Muscle of back (tissue), 11 donors: Measurements from ENCODE around the gene SYT3. TPM values are rescaled to one million over a fixed set of nuclear protein-coding genes. Genes with fewer than 3 reads are reported as not detected.
"Not testable (repeated sequence)": the region's sequence is repeated elsewhere in the genome, so short reads cannot be mapped to it uniquely, and the experiment has no call there.

Source experiments
- DNase-seq, 3 donors: peaks; one replicate each; pipeline versions ENCODE4 v3.0.0 to v3.0.0-alpha.2; 2013
- polyA plus RNA-seq, 10 donors: library from polyadenylated mRNA; unstranded; fragments of 120-200 nt; gene quantifications; one replicate each; pipeline ENCODE4 v1.2.1, GENCODE V29; 2013; ENCODE audit not compliant: insufficient read length in 10 of 10

SYT3 gene
- polyA plus RNA-seq, 10 donors: 0.08 to 0.24 (median 0.11) TPM; not detected in 6

DNA sequence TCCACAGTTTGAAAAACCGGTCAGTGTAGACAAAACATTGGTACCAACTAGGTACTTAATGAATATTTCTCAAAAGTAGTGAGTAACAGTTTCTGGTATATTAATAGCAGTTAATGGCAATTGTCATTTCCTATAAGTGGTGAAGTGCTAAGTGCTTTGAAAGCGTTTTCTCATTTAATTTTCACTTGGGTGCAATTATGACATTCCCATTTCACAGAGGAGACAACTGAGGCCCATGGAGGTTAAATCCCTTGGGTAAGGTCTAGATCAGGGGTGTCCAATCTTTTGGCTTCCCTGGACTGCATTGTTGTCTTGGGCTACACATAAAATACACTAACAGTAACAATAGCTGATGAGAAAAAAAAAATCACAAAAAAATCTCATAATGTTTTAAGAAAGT is 687 bp upstream of the SYT3 start:
- no peak for DNase-seq

DNA sequence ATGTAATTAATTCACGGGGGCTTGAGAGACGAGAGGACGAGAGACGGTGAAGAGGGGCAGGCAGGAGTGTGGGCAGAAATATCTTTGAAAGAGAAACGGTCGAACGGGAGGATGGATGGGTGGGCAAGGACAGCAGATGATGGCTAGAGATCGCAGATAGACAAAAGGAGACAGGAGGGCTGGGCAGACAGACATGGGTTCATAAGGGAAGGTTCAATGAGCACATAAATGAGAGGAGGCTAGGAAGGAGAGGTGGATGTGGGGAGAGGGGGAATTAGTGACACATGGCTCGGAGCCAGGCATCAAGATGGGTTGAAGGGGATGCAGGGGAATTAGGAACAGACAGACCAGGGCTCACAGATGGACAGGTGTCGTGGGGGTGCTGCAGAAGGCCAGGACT is 1.1 kb downstream of the SYT3 start:
- no peak for DNase-seq

- no peak for DNase-seq
Measured at GRCh38 chr19:50636317-50637085, 3.2 kb downstream of the SYT3 start.

DNA sequence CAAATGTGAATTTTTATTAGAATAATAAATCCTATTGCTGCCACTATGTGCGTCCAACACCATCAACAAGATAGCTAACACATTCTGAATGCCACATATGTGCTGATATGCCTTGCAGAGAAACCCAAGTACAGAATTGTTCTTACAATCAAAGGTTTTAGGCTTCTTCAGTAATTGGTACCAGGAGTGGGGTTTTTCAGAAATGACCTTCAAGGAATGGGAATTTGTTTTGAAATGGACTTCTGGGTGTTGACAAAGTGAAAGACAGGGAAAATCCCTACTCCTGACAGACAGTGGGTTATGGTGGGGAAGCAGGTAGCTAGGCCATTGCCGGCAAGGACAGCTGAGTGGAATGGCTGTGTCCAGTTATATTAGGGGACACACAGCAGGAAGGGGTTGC is 5.7 kb downstream of the SYT3 start:
- no peak for DNase-seq

DNA sequence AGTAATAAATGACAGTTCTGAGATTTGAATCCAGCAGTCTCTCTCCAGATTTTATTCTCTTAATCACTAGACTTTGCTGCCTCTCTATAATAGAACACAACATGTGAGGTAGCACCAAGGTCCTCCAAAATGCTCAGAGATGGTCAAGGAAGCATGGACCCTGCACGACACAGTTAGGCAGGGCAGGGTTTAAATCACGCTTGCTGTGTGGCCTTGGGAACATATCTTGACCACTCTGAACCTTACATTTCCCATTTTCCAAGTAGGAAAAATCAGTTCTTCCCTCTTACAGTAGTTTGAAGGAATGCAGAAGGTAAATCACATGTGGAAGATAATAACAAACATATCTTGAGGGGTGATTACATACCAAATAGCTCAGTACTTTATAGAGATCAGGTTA is 6.3 kb downstream of the SYT3 start:
- DNase-seq: no peak

GRCh38 chr19:50632151-50632835 is 7.4 kb downstream of the SYT3 start:
- no peak for DNase-seq

DNA sequence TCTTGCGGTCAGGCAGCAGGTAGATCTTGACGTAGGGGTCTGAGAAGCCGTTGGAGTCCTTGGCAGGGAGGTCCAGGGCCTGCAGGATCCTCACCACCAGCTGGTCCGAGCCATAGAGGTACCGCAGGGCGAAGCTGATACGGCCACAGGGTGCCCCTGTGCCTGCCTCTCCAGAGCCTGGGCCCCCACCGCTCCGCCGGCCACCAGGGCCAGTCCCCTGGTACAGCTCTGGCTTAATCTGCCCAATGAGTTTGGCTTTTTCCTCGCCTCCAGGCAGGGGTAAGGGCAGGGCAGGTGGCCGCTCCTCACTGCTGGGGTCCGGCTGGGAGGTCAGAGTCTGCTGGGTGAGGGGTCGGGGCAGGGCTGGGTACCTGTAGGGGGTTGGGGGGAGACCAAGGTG is 9.9 kb downstream of the SYT3 start:
- no peak for DNase-seq

- no peak for DNase-seq
Measured at GRCh38 chr19:50629194-50629593, 10.5 kb downstream of the SYT3 start.

GRCh38 chr19:50628551-50628950 is 11.1 kb downstream of the SYT3 start:
- no peak for DNase-seq

DNA sequence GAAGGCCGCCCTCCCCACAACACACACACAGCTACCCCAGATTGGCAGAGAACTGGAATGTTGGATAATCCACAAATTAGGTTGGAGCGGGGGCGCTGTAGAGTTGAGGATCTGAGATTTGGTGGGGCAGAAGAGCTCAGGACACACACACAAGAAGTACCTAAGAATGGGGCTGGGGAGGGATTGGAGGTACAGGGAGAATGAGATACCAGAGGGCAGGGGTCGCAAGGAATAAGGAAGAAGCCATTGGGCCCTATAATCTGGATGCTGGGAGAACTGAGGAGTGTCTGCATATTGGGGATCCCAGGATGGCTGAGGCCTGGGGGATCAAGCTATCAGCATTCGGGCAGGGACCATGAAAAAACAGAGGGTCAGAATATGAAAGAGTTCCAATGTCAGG is 11.5 kb downstream of the SYT3 start:
- DNase-seq: no peak

DNA sequence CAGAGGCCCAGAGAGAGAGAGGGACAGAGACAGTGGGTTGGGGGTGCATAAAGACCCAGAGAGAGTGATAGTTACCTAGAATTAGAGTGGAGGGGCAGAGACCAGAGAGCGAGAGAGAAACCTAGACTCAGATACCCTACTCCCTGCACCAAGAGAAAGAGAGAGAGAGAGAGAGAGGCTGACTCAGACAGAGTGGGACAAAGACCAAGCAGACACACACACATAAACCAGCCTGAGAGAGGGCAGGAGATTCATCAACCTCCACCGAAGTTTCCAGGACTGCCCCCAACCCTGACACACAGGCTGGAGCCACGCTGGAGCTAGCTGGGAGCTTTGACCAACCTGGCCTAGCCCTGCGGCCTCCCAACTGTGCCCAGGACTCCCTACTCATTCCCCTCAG is 12.9 kb downstream of the SYT3 start:
- no peak for DNase-seq

- DNase-seq: no peak
Measured at GRCh38 chr19:50626011-50626410, 13.7 kb downstream of the SYT3 start.

- no peak for DNase-seq
Measured at GRCh38 chr19:50624949-50625600, 14.6 kb downstream of the SYT3 start.

GRCh38 chr19:50620394-50620906 is 19.2 kb downstream of the SYT3 start:
- not testable (repeated sequence) for DNase-seq

- not testable (repeated sequence) for DNase-seq
Measured at GRCh38 chr19:50619184-50619583, 20.5 kb downstream of the SYT3 start.

DNA sequence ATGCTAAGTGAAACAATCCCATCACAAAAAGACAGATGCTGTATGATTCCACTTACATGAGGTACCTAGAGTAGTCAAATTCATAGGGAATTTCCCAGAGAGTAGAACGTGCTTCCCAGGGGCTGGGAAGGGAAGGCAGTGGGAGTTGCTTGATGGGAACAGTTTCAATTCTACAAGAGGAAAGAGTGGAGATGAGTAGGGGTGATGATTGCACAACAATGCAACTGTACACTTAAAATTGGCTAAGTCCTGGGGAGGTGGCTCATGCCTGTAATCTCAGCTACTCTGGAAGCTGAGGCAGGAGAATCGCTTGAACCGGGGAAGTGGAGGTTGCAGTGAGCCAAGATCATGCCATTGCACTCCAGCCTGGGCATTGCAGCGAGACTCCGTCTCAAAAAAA is 21.3 kb downstream of the SYT3 start:
- DNase-seq: not testable (repeated sequence)

GRCh38 chr19:50612504-50613404 is 26.9 kb downstream of the SYT3 start:
- not testable (repeated sequence) for DNase-seq

- peak; percentile 65 to 86 (median 83) for DNase-seq
Measured at GRCh38 chr19:50607874-50608785, 31.6 kb downstream of the SYT3 start.

DNA sequence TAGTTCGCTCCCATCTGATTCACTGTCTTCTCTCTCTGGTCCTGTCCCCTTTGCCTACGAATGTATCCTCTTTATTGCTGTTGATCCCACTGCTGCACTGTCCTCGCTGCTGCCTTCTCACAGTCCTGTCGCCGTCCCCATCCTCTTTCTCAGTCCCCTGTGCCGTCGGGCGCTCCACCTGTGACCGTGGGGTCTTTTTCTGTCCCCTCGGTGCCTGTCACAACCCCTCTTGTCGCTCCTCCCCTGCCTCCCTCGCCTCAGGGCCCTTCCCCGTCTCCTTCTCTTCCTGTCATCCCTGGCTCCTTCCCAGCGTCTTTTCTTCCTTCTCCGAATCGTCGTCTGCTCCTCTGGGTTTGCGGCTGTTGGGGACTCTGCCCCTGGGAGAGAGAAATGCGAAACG is 32.3 kb downstream of the SYT3 start:
- no peak for DNase-seq

GRCh38 chr19:50606059-50606836 is 33.4 kb downstream of the SYT3 start:
- not testable (repeated sequence) for DNase-seq
